Measurements from ENCODE around the gene MANSC4.
"Not testable (repeated sequence)": the region's sequence is repeated elsewhere in the genome, so short reads cannot be mapped to it uniquely, and the experiment has no call there.

MANSC4 gene

DNA sequence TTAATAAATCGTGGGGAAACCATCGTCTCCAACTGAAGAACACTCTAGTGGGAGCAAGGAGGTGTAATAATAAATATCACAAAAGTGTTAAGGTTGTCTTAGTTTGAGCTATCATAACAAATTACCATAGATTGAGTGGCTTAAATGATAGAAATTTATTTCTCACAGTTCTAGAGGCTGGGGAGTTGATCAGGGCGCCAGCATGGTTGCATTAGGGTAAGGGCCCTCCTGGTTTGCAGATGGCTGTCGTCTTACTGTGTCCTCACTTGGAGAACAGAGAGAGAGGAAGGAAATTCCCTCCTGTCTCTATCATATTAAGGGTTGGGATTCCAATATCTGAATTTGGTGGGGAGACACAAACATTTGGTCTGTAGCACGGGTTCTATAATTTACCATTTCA is 36.4 kb downstream of the MANSC4 start:
- TF ChIP-seq, protein P1, sequence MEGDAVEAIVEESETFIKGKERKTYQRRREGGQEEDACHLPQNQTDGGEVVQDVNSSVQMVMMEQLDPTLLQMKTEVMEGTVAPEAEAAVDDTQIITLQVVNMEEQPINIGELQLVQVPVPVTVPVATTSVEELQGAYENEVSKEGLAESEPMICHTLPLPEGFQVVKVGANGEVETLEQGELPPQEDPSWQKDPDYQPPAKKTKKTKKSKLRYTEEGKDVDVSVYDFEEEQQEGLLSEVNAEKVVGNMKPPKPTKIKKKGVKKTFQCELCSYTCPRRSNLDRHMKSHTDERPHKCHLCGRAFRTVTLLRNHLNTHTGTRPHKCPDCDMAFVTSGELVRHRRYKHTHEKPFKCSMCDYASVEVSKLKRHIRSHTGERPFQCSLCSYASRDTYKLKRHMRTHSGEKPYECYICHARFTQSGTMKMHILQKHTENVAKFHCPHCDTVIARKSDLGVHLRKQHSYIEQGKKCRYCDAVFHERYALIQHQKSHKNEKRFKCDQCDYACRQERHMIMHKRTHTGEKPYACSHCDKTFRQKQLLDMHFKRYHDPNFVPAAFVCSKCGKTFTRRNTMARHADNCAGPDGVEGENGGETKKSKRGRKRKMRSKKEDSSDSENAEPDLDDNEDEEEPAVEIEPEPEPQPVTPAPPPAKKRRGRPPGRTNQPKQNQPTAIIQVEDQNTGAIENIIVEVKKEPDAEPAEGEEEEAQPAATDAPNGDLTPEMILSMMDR (IDR thresholded peaks at IDR 0.05; ENCODE audit: control insufficient read depth, insufficient read depth, low read depth, low read length, missing control alignments), result no peak
- no peak for DNase-seq (ENCODE audit: low read depth)
- H3K4me3 ChIP-seq (ENCODE audit: control insufficient read depth, low read depth, low read length), result no peak overlapping the region

DNA sequence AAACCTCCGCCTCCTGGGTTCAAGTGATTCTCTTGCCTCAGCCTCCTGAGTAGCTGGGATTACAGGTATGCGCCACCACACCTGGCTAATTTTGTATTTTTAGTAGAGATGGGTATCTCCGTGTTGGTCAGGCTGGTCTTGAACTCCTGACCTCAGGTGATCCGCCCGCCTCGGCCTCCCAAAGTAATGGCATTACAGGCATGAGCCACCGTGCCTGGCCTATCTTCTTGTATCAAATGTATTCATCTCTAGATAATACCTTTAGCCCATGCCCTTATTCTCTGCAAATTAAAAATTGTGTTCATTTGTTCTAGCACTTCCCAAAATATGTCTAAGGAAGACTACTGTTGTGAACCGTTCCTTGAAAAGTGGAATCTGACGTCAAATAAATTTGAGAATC is 45.7 kb downstream of the MANSC4 start:
- DNase-seq (ENCODE audit: low read depth); H3K4me3 ChIP-seq (ENCODE audit: control insufficient read depth, low read depth, low read length): not testable (repeated sequence)

DNA sequence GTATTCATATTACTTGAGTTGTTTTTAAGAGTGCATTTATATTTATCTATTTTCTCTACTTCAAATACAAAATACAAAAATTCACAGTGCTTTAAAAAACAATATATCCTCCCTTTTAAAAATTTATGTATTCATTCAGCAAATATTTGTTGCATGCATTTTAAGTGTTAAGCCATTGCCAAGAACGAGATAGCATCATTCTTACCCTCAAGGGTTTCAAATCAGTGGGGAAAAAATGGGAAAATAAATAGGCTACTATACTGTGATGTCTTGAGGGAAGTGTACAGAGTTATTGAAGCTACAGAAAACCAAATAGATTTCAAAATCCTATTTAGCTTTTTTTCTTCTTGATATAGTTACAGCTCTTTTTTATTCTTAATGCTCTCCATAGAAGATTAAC is 46.2 kb downstream of the MANSC4 start:
- no peak for DNase-seq (ENCODE audit: low read depth)
- TF ChIP-seq, protein P1 (IDR thresholded peaks at IDR 0.05; ENCODE audit: control insufficient read depth, insufficient read depth, low read depth, low read length, missing control alignments), result no peak
- no peak overlapping the region for H3K4me3 ChIP-seq (ENCODE audit: control insufficient read depth, low read depth, low read length)

DNA sequence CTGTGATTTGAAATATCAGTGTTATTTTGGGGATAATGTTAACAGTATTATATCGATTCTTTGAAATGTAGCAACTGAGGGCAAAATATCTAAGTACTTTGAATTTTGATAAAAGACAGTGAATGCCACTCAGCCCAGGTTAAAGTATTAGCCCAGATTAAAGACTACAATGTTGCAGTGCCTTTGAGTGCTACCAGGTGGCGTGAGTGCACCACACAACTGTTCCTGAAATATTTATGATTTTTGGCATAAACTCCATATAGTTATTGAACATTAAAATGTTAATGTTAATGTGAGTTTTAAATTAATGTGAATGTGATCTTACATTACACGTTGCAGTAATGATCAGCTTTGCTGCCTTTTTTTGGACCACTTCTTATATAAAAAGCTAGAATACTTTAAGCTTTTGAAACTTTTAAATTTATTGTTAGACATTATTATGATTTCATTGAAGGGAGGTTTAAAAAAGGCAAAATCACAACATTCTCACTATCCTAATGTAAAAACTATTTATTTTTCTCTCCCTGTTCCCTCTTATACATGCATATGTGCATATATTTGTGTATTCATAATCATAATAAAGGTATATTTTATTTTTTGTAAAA is 46.9 kb downstream of the MANSC4 start:
- DNase-seq (ENCODE audit: low read depth), result no peak
- no peak overlapping the region for H3K4me3 ChIP-seq (ENCODE audit: control insufficient read depth, low read depth, low read length)
- TF ChIP-seq, protein P1 (IDR thresholded peaks at IDR 0.05; ENCODE audit: control insufficient read depth, insufficient read depth, low read depth, low read length, missing control alignments), result peak; percentile 86

DNA sequence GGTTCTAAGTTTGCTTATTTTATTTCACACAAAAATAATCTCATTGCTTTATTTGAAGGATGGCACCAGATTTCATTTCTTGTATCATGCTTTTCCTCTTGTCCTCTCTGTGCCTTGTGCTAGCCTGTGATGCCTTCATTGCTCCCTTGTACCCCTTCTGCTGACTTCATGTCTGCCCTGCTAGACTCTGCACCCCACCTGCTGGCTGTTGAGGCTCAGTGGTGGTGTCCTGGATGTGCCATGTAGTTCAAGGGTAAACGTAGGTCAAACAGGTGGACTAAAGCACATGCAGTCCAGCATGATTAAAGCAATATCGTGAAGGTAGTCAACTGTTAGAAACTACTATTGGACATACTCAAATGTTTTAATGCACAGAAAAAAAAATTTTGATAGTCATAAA is 47.8 kb downstream of the MANSC4 start:
- TF ChIP-seq, protein P1 (IDR thresholded peaks at IDR 0.05; ENCODE audit: control insufficient read depth, insufficient read depth, low read depth, low read length, missing control alignments), result peak; percentile 36
- no peak for DNase-seq (ENCODE audit: low read depth)

DNA sequence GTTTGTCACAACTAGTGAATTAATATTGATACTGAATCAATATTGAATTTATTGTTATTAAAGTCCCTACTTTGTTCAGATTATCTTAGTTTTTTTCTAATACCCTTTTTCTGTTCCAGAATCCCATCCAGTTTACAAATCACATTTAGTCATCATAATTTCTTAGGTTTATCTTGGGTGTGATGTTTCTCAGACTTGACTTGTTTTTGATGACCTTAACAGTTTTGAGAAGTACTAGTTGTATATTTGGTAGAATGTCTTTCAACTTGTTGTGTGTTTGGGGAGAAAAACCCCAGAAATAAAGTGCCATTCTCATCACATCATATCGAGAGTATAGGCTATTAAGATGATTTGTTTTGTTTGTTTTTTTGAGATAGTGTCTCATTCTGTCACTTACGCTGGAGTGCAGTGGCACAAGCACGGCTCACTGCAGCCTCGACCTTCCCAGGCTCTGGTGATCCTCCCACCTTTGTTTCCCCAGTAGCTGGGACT is 49.9 kb downstream of the MANSC4 start:
- TF ChIP-seq, protein P1 (IDR thresholded peaks at IDR 0.05; ENCODE audit: control insufficient read depth, insufficient read depth, low read depth, low read length, missing control alignments), result no peak
- H3K4me3 ChIP-seq (ENCODE audit: control insufficient read depth, low read depth, low read length), result no peak overlapping the region
- no peak for DNase-seq (ENCODE audit: low read depth)

More for the DNA sequence above, 47.8 kb downstream of the MANSC4 start:
- no peak overlapping the region for H3K4me3 ChIP-seq (ENCODE audit: control insufficient read depth, low read depth, low read length)

DNA sequence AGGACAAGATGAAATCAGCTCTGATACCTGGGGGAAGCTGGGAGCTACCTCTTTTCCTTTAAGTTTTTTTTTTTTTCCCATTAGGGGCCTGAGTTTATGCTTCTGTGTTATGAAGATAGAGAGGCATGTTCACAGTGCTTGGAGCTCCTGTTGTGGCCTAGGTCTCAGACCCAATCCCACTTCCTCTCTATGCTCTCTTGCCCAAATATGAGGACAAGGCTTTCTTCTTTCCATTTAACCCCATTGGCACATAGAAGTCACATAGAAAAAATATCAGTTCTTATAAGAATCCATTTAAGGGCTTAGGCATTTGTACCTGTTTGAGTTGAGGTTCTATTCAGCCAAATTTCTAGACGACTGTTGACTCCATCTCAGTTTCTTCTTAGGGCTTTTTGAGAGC is 56.8 kb downstream of the MANSC4 start:
- TF ChIP-seq, protein P1 (IDR thresholded peaks at IDR 0.05; ENCODE audit: control insufficient read depth, insufficient read depth, low read depth, low read length, missing control alignments), result no peak
- DNase-seq (ENCODE audit: low read depth), result no peak
- H3K4me3 ChIP-seq (ENCODE audit: control insufficient read depth, low read depth, low read length), result no peak overlapping the region
